ENCODE measurements around the gene A1BG. TPM values are rescaled to one million over a fixed set of nuclear protein-coding genes. Genes with fewer than 3 reads are reported as not detected.

Gene A1BG
- total and polyA plus RNA-seq, 2 of the 13 experiments (the other 11 are each of a cell fraction or from before 2014, with no cell fraction given), result 14.7 to 41.4 TPM

DNA sequence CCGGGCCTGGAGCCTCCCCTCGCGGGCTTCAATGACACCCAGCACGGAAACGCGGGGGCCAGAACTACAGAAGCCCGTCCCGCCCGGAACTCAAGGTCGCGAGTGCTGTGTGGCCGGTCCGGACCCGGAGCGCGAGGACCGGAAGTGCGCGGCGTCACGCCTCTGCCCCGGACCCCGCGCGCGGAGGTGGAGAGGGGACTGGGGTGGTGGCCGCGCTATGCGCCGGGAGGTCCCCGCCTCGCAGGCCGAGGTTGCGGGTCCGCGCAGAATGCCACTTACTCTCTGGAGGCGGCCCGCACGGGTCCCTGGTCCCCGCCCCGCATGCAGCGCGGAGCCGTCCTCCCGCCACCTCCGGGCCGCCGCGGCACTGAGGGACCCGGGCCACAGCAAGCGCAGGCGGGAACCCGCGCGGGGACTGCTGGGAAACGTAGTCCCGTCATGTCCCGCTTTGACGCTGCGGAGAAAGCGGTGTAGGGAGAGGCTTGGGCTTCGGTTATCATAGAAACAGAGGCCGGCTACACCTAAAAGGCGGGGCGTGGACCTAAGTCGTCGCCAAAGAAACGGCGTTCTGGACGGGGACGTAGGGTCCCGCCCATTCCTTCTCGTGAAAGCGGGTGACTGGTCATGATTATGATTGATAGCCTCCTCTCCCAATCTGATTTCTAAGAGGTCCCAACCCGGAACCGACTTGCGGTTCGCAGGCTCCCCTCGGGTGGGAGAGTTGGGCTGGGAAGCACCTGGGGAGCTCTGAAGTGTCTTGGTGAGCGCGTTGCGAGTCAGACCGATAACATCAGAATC lies 27.6 kb upstream of the A1BG start, which contains the start of gene ZNF837 (continued):
- TF ChIP-seq, protein P1, sequence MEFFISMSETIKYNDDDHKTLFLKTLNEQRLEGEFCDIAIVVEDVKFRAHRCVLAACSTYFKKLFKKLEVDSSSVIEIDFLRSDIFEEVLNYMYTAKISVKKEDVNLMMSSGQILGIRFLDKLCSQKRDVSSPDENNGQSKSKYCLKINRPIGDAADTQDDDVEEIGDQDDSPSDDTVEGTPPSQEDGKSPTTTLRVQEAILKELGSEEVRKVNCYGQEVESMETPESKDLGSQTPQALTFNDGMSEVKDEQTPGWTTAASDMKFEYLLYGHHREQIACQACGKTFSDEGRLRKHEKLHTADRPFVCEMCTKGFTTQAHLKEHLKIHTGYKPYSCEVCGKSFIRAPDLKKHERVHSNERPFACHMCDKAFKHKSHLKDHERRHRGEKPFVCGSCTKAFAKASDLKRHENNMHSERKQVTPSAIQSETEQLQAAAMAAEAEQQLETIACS (CRISPR knock-in tag; IDR thresholded peaks at IDR 0.05), result peak; percentile 68
- TF ChIP-seq MED1 (CRISPR knock-in tag; IDR thresholded peaks at IDR 0.05) (peak; percentile 70; the same call in 1 of the 2 replicates), TOE1 (CRISPR knock-in tag; IDR thresholded peaks at IDR 0.05) (peak; percentile 54; the same call in 1 of the 2 replicates), IKZF1 (IDR thresholded peaks at IDR 0.05) (no peak), TCF7L2 (IDR thresholded peaks at IDR 0.05; ENCODE audit: low read depth, low read length) (no peak), ZBTB7B (CRISPR knock-in tag; IDR thresholded peaks at IDR 0.05) (peak; percentile 79), HOXA5 (CRISPR knock-in tag; IDR thresholded peaks at IDR 0.05) (peak; percentile 72; the same call in 1 of the 2 replicates), ZMYM2 (CRISPR knock-in tag; IDR thresholded peaks at IDR 0.05) (no peak), ZNF670 (CRISPR knock-in tag; IDR thresholded peaks at IDR 0.05; ENCODE audit: borderline replicate concordance) (peak; percentile 99; the same call in 1 of the 2 replicates), ETV6 (CRISPR knock-in tag; conservative IDR thresholded peaks at IDR 0.05) (no peak; the same call in 1 of the 2 replicates), RFXAP (CRISPR knock-in tag; IDR thresholded peaks at IDR 0.05; ENCODE audit: borderline replicate concordance) (peak; percentile 71; the same call in 1 of the 2 replicates), U2AF2 (IDR thresholded peaks at IDR 0.05; ENCODE audit: low read depth, low read length) (no peak), ZNF644 (CRISPR knock-in tag; IDR thresholded peaks at IDR 0.05; ENCODE audit: low read depth) (no peak), ARHGAP35 (CRISPR knock-in tag; IDR thresholded peaks at IDR 0.05; ENCODE audit: borderline replicate concordance) (peak; percentile 94; the same call in 1 of the 2 replicates), DNMT1 (CRISPR knock-in tag; IDR thresholded peaks at IDR 0.05) (peak; percentile 94; the same call in 1 of the 2 replicates), GATAD2A (CRISPR knock-in tag; IDR thresholded peaks at IDR 0.05) (peak; percentile 56), ZFP62 (CRISPR knock-in tag; IDR thresholded peaks at IDR 0.05) (no peak), SSRP1 (CRISPR knock-in tag; IDR thresholded peaks at IDR 0.05) (no peak), EZH2 (conservative IDR thresholded peaks at IDR 0.05; ENCODE audit: low read depth, low read length) (no peak), REL (CRISPR knock-in tag; conservative IDR thresholded peaks at IDR 0.05) (no peak), PITX1 (CRISPR knock-in tag; IDR thresholded peaks at IDR 0.05) (peak; percentile 60; the same call in 1 of the 2 replicates), KDM2A (CRISPR knock-in tag; IDR thresholded peaks at IDR 0.05; ENCODE audit: borderline replicate concordance, low read depth) (peak; percentile 98), ZBTB21 (CRISPR knock-in tag; IDR thresholded peaks at IDR 0.05) (0 out of 2 replicates have a peak, but pooled peaks have one; percentile 27), HMG20A (CRISPR knock-in tag; IDR thresholded peaks at IDR 0.05; ENCODE audit: borderline replicate concordance) (no peak), ZBTB46 (CRISPR knock-in tag; IDR thresholded peaks at IDR 0.05; ENCODE audit: borderline replicate concordance) (no peak)
- TF ChIP-seq, protein P2, sequence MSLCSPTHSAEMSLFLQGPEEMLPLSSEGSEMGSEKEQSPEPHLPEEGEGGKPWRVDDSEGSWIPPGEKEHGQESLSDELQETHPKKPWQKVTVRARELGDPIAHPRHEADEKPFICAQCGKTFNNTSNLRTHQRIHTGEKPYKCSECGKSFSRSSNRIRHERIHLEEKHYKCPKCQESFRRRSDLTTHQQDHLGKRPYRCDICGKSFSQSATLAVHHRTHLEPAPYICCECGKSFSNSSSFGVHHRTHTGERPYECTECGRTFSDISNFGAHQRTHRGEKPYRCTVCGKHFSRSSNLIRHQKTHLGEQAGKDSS (CRISPR knock-in tag; IDR thresholded peaks at IDR 0.05; ENCODE audit: borderline replicate concordance, low read depth), result peak; percentile 88
- TF ChIP-seq, protein P3, sequence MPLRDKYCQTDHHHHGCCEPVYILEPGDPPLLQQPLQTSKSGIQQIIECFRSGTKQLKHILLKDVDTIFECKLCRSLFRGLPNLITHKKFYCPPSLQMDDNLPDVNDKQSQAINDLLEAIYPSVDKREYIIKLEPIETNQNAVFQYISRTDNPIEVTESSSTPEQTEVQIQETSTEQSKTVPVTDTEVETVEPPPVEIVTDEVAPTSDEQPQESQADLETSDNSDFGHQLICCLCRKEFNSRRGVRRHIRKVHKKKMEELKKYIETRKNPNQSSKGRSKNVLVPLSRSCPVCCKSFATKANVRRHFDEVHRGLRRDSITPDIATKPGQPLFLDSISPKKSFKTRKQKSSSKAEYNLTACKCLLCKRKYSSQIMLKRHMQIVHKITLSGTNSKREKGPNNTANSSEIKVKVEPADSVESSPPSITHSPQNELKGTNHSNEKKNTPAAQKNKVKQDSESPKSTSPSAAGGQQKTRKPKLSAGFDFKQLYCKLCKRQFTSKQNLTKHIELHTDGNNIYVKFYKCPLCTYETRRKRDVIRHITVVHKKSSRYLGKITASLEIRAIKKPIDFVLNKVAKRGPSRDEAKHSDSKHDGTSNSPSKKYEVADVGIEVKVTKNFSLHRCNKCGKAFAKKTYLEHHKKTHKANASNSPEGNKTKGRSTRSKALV (CRISPR knock-in tag; IDR thresholded peaks at IDR 0.05), result no peak
